Esophagus mucosa (tissue), 1 donor: Measurements from ENCODE around the gene PROX2. TPM values are rescaled to one million over a fixed set of nuclear protein-coding genes. Genes with fewer than 3 reads are reported as not detected.

Experiments used
- ATAC-seq: fragments of 200-7000 bp; cut with Tn5 transposase; one replicate; pipeline ENCODE4 v1.9.1; 2020
- total RNA-seq: library from RNA; stranded (reverse); gene quantifications from one replicate; pipeline ENCODE4 v1.2.4, GENCODE V29; 2023
- donor health status: DM: yes; HTN: yes; CAD: no.

Gene PROX2, protein sequence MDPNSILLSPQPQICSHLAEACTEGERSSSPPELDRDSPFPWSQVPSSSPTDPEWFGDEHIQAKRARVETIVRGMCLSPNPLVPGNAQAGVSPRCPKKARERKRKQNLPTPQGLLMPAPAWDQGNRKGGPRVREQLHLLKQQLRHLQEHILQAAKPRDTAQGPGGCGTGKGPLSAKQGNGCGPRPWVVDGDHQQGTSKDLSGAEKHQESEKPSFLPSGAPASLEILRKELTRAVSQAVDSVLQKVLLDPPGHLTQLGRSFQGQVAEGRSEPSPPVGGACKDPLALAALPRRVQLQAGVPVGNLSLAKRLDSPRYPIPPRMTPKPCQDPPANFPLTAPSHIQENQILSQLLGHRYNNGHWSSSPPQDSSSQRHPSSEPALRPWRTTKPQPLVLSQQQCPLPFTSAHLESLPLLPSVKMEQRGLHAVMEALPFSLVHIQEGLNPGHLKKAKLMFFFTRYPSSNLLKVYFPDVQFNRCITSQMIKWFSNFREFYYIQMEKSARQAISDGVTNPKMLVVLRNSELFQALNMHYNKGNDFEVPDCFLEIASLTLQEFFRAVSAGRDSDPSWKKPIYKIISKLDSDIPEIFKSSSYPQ
- total RNA-seq = not detected

DNA sequence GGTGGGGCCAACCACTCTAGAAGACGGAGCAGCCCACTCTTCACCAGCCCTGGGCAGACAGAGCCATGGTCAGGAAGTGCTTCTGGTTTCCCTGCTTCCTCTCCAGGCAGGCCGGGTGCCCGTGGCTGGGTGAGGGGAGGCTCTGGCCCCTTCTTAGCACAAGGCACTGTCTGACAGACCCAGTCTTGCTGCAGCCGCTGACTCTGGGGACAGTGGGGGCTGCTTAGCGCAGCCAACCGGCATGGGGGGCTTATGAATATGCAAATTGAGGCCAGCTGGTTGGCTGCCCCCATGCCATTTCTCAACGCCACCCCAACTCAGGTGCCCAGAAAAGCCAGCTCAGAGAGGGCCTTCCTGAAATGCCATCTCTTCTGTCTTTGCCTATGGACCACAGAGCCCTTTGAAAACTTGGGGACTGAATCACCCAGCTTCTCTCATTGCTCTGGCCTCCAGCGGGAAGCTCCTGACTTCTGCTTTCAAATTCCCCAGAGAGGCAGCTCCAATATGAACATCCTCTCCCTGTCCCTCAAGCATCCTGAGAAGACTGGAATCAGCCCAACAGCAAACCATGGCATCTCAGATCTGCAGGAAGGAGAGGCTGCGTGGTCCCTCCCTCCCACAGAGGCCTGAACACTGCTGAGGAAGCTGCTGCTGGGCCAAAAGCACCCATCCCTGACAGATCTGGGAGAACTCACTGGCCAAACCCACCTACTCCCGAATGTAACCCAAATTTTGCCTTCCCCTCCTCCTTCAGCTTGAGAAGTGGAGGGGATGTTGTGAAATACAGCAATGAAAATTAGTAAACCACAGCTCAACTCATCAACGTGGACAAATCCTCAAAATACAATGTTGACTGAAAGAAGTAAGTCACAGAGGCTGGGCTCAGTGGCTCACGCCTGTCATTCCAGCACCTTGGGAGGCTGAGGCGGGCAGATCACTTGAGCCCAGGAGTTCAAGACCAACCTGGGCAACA, at the start of gene PROX2:
TSS of gene PROX2 (minus strand) at position 205 of the 973 bp plus-strand sequence. CDS start 12,311 bp downstream, outside the sequence.
- no peak for ATAC-seq

DNA sequence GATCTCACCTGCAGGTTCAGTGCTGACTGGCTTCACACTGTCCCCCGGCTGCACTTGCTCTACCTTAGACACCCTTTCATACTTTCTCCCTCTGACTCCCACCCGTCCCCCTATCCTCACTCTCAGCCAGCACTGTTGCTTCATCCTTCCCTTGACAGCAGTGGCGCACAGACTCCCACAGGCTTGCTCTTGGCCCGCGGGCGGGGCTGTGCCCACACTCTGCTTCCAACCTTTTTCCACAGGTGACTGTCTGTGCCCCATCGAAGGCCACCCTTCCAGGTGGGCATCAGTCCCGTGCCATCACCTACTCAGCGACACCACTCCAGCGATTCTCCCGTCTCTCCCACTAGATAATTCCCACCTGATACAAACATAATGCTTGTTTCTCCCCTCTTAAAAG, 48.1 kb upstream of the PROX2 start:
- ATAC-seq = no peak

DNA sequence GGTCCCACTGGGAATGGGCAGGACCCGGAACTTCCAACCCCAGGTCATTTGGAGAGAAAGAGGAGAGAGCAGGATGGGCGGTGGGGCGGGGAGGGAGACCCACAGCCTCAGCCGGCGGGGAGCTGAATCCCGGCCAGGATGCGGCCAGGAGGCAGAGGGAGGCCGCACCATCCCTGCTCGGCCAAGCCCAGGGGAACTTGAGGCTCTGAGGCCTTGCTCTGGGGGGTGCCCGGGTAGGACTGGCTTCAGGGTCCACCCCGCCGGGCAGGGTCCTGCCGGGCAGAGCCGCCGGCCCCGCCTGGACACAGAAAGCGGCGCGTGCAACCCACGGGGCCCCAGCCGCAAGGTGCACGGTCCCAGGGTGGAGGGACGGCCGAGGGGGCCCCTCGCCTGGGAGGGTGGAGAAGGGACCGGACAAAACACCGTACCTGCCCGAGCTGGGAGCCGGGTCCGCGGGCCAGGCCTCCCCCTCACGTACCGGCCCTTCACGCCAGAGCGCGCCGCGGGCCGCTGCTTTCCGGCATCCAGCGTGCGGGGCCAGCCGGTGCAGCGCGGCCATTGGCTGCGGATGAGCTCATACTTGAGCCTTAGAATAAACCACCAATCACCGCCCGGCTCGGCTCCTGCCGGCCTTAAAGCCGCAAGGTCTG, 46.9 kb upstream of the PROX2 start, which contains the start of gene RPS6KL1:
TSS of gene RPS6KL1 (minus strand) at position 509 of the 650 bp plus-strand sequence. CDS start 1,719 bp downstream, outside the sequence.
- ATAC-seq = peak; percentile 90

DNA sequence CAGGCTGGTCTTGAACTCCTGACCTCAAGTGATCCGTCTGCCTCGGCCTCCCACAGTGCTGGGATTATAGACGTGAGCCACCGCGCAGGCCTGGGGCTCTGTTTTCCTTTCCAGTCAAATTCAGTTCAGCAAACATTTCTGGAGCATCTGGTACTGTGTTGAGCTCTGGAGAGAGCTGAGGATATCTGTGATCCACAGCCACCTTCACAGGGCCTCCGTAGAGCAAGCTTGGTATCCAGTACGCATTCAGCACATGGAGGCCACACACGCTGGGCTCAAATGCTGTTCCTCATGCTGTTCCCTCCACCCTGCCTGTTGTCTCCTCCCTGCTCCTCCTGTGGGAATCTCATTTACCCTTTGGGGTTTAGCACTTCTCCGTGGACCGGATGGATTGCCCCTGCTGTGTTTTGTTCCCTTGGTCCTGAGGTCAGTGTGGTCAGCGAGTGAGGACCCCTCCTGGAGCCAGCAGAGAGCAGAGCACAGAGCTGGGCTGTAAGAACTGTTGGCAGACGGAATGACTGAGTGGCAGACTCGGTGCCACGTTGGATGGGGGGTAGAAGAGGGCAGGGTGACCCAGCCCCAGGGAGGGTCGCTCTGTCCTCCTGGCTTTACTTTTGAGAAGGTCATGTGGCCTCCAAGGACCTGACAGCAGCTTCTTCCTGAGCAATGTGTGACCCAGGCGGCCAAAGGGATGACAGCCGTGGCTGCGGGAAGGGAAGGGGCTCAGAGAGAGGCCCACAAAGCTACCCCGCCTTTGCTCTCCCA, 46.2 kb upstream of the PROX2 start:
- ATAC-seq = no peak

DNA sequence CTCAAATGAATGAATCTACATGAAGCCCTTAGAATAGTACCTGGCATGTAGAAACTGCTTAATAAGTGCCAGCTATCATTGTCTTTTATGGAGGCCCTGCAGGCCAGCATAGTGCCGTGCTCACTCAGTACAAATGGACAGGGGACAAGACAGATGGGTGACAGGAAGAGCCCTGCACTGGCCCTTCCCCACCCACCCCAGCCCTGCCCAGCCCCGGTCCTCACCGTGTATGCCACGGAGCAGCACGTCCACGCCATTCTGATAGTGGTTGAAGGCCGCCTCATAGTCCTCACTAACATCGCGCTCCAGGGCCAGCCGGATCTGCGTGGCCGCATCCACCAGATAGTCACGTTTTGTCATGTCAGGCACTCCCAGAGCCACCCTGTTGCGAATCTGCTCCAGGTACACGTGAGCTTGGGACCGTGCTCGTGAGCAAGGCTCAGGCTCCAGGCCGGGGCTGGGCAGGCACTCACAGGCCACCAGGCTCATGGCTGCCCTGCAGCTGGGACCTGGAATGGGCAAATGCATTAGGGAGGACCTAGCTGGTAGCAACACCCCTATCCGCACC, 45.2 kb upstream of the PROX2 start:
- ATAC-seq = no peak

DNA sequence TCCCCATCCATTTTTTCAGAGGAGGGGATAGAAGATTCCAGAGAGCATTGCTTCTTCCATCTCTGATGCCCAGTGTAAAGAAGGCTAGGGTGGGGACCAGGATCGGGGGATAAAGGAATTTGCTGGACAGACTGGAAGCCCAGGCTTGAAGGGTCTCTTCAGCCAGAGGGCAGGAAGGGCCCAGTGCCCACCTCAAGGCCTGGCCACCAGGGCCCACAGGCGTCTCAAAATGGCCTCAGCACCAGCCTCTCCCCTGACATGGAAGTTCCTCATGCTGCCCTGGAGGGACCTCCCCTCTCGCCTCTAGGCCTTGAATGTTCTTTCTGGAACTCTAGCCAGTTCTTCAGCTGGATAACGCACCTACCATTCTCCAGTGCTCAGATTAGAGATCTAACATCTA, 44.3 kb upstream of the PROX2 start:
- no peak for ATAC-seq

DNA sequence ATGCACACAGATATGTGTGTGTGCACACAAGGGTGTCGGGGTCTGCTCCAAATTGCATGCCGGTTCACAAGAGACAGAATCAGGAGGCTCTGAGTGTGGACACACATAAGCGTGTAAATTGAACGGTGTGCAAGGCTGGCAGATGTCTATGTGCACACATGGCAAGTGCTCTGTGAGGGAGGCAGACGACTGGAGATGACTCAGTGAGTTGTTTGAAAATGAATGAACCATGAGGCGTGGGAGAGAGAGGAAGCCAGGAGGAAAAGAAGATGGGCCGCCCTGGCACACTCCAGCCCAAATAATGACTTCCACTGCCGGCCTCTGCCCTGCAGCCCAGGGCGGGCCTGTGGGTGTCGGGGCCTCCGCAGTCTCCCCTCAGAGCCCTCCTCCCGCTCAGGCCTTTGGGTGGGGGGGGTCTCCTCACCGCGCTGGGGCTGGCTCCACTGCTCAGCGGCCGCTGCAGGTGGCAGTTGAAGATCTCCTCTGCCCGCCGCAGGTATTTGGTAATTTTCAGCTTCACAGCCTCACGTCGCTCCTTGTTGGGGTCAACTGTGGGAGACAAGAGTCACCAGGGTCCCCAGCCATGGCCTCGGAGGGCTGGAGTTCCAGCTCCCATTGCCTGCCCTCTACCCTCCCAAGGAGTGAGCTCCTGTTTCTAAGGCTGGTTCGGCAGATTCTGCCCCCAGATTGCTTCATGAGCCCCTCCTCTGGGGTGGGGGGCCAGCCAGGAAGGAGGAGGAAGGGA, 43.6 kb upstream of the PROX2 start:
- ATAC-seq = peak; percentile 45

DNA sequence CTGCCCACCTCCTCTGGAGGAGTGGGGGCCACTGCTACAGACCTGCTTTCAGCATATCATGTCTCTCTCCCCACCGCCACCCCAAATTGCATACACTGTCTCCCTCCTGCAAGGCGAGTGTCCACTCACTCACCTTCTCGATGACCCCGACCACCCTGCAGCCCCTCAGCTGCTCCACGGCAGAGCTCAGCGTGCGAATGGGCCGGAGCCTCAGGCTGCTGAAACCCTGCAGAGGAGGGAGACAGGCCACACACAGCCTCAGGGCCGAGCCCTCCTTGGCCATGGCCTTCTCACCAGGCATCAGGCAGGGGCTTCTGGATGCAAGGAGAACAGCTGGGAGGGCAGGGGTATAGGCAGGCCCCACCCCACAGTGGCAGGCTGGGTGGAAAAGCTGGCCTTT, 42.4 kb upstream of the PROX2 start:
- no peak for ATAC-seq

DNA sequence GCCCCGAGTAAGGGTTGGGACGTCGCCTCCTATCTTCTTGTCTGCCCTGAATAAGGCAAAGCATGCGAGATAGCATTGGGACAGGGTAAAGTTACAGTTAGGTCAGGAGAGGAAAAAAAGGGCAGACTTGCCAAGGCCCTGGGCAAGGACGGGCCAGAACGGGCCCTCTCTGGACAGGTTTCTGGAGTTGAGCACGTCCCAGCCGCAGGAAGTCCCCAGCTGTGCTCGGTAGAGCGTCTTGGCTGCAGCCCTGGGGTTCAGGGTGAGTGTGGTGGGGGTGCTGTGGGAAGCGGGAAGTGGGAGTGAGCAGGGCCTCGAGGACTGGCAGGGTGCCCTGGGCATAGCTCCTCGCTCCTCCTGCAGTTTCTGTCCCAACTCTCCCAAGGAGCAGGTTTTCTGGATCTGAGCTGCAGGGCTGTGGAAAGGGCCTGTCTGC, 41.7 kb upstream of the PROX2 start:
- ATAC-seq = peak; percentile 61

DNA sequence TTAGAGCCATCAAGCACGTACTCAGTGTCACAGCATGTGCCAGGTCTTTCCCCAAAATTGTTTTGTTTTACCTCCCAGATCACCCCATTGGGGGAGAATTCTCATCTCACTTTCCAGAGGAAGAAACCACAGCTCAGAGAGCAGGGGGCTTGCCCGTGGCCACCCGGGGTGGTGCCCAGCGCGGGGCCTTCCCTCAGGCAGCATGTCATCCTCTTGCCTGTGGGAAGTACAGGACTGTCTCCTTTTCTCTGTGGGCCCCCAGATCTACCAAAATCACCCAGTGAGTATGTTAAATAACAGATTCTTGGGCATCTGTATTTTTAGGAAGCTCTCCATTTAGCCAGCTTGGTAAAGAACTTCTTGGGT, 41.2 kb upstream of the PROX2 start:
- no peak for ATAC-seq

DNA sequence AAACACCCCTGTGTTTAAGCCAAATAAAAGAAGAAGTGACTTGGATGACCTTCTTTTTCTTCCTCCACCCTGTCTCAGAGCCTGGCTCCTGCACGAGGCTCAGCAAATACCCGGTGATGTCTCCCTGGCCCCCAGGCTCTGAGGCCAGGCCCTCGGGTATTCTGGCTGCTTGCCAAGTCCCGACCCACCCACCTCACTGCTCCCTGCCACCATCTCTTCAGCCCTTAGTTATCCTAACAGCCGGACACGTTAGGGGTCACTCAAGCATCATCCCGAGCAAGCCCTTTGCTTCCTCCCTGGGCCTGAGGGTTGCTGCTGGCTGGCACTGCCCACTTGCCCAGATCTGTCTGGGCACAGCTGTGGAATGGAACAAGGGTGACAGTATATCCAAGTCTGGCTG, 39.9 kb upstream of the PROX2 start:
- ATAC-seq = no peak

DNA sequence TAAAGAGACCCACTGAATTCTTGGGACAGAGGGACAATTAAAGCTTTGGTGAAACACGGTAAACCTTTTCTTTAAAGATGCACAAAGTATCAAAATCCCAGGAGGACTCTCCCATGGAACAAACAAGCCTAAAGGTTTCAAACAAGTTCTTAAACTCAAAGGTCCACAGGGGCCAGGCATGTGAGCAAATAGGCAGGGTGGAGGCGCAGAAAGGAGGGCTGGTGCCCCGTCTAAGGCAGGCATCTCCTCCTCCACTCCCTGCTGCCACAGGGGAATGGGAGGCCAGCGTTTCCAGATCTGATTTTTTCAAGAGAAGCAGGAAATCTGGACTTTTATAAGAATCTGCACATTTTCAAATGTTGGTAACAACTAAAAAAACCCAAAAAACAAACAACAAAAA, 39.5 kb upstream of the PROX2 start:
- ATAC-seq = no peak

DNA sequence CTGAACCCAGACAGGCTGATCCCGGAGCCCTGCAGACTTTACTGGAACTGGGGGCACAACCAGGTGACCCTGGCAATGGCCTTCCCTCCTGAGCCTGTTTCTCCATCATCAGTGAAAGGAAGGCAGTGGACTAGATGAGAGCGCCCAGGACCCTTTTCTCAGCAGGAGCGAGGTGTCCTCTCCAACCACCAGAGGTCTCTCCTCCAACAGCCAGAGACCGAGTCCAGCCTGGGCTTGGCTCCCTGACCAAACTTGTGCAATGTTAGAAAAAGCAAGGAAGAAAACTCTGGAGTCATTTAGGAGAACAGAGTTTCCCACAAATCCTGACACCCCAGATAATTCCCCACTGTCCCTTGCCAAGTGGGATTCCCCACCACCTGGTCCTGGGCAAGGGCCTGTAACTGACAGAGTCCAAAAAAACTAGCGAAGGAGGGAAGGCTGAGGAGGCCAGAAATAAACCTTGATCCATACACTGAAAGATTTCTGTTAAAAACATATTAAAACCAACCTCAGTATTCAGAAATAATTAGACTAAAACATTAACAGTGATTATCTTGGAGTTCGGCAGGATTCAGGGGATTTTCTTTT, 38.1 kb upstream of the PROX2 start:
- ATAC-seq = no peak

DNA sequence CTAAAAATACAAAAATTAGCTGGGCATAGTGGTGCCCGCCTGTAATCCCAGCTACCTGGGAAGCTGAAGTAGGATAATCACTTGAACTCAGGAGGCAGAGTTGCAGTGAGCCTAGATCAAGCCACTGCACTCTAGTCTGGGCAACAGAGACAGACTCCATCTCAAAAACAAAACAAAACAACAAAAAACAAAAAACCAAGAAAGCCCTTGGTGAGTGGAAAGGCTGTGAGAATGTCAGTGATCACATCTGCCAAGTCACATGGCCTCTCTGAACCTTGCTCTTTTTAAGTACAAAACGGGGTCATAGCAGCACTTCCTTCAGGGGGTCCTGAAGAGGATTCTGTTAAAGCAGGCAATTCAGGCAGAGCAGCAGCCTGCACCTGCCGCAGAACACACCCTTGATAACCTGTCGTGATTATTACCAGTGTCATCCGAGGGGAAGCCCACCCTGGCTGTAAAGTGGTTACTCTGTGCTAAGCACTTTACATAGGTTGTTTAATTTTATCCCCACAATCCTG, 37.5 kb upstream of the PROX2 start:
- ATAC-seq = no peak

DNA sequence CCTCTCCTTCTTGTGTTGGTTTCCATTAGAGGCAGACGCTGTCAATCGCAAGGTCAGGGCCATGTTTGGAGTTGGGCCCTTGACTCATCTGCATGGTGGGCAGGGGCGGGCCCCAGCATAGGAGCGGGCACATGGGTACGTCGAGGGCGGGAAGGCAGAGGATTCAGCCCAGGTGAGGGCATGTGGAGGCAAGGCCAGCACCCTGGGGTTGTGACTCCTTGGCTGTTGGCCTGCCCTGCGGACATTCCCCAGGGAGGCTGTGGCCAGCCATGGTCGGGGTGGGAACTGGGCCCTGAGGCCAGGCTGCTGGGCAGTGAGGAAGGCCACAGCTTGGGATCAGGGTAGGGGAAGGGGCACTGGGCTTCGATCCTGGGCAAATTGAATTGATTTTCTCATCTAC, 36.9 kb upstream of the PROX2 start:
- ATAC-seq = no peak

DNA sequence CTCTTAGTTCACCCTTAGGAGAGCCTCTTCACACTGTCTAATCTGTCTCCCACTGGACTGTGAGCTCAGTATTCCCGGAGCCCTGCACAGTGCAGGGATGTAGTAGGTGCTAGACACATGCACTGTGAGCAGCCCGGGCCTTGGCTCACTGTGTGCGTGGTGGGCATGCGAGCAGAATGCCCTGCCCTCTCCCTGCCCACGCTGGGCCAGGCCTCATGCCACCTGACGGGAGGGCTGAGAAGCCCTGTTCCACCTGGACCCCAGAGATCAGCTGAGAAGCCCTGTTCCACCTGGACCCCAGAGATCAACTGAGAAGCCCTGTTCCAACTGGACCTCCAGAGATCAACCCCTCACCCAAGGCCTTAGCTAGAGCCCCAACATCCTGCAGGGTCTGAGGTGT, 36.2 kb upstream of the PROX2 start:
- ATAC-seq = no peak

DNA sequence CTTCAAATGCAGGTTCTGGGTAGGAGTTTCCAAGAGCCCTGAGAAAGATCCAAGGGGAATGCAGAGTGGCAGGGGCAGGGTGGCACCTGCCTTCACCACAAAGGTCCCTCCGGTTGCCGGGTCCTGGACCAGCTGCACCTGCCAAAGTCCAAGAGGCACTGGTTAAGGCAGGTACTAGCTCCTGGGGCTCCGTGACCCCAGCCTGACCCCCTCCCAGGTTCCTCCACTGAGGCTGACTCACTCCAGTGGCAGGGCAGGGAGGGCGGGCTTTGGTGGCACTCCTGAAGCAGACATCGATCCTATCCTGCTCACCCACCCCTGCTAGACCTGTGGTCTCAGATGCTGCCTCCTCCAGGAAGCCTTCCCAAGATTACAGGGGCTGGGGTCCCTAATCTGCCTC, 35.8 kb upstream of the PROX2 start:
- peak; percentile 43 for ATAC-seq

DNA sequence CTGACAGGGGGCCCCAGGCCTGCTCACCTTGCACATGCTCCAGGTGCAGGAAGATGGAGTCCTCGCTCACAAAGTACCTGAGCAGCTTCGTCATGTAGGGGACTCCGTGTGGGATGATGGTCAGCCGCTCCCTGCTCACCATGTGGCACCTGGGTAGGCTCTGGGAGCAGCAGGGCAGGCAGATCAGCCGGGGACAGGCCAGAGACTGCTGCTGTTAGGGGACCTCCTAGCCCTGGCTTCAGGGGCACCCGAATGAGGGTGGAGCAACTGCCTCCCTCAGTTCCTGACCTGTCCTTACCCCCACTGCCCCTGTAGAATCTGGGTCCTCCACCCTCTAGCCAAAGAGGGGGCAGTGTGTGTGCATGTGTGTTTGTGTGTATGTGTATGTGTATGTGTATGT, 35.3 kb upstream of the PROX2 start:
- ATAC-seq = no peak

DNA sequence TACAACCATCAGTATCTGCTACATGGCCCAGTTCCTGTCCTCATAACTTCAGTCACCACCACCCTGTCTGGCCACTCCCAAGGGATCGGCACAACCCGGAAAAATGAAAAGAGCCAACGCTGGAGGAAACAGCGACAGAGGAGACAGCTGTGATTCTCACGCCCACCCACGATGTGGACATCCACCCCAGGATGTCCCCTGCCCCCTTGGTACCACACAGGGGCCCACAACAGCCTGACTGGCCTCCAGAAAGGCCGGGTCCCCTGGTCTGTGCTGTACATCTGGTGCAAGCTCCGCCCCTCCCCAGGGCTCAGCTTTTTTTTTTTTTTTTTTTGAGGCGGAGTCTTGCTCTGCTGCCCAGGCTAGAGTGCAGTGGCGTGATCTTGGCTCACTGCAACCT, 34.6 kb upstream of the PROX2 start:
- ATAC-seq = no peak

DNA sequence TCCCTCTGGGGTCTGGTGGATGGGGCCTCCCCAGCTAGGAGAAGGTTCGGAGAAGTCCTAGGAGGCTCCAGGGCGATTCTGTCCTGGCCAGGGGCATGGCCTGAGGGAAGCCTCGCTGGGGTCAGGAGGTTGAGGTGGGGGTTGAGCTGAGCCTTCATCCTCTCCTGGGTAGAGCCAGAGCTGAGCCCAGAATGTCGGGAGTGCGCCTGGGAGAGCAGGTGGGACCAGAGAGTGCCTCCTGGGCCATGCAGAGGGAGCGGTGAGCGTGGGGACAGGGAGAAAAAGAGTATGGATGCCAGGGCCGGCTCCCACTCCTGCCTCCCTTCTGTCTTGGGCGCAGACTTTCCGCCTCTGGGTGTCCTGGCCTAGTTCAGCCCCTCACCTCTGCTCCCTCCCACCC, 34.0 kb upstream of the PROX2 start:
- ATAC-seq = no peak
